Nephron (organoid): ENCODE results near the gene KLHDC8A.

Source experiments
- H3K27ac Mint-ChIP-seq, 3 experiments: 2 replicates each; pipeline ENCODE4 v1.8.0; 2020; ENCODE audit warnings: mixed read lengths in 3 of 3, mild to moderate bottlenecking in 2 of 3, moderate library complexity in 1 of 3
- H3K27me3 Mint-ChIP-seq: 2 replicates; pipeline ENCODE4 v1.8.0; 2021; ENCODE audit warnings: low read depth, mild to moderate bottlenecking, moderate library complexity, mixed read lengths
- H3K36me3 Mint-ChIP-seq: 2 replicates; pipeline ENCODE4 v1.8.0; 2020; ENCODE audit warnings: low read depth, mixed read lengths
- H3K4me1 Mint-ChIP-seq: 2 replicates; pipeline ENCODE4 v1.8.0; 2020; ENCODE audit warnings: mixed read lengths
- H3K4me3 Mint-ChIP-seq, 3 experiments: 2 replicates each; pipeline ENCODE4 v1.8.0; 2020; ENCODE audit warnings: mild to moderate bottlenecking in 3 of 3, mixed read lengths in 3 of 3, moderate library complexity in 2 of 3
- H3K9me3 Mint-ChIP-seq: 2 replicates; pipeline ENCODE4 v1.8.0; 2020; ENCODE audit warnings: mixed read lengths
- CTCF ChIP-seq, 3 experiments: fragments of 200-600 bp; sonication (generic); IDR thresholded peaks; one replicate each; pipeline ENCODE4 v1.5.0; 2021; ENCODE audit warnings: antibody characterized with exemption in 3 of 3; ENCODE audit not compliant: unreplicated experiment in 3 of 3

Gene KLHDC8A

GRCh38 chr1:205353191-205353590 is 3.5 kb downstream of the KLHDC8A start:
- TF ChIP-seq CTCF (IDR thresholded peaks at IDR 0.05; ENCODE audit: unreplicated experiment in 3 of 3): no peak
- Mint-ChIP-seq H3K9me3 (no peaks in the 10 kb centered on the region), H3K27me3 (peaks cover 4% of the 10 kb centered on the region), H3K36me3 (no peaks in the 10 kb centered on the region), H3K27ac (peak overlapping the region in 2 of 3 experiments; percentile 47 to 49), H3K4me3 (peak overlapping the region in 1 of 3 experiments; percentile 66), H3K4me1 (peaks cover 77% of the 10 kb centered on the region)

GRCh38 chr1:205351984-205352713 is 4.6 kb downstream of the KLHDC8A start:
- H3K4me3 Mint-ChIP-seq: peak overlapping the region in 1 of 3 experiments; percentile 26
- H3K27me3 Mint-ChIP-seq: peaks cover 6% of the 10 kb centered on the region
- no peak for TF ChIP-seq CTCF (IDR thresholded peaks at IDR 0.05; ENCODE audit: unreplicated experiment in 3 of 3)
- no peaks in the 10 kb centered on the region for H3K36me3 Mint-ChIP-seq
- peaks cover 68% of the 10 kb centered on the region for H3K4me1 Mint-ChIP-seq
- peak overlapping the region; percentile 35 to 50 (median 47) for H3K27ac Mint-ChIP-seq
- H3K9me3 Mint-ChIP-seq: no peaks in the 10 kb centered on the region

- H3K27ac Mint-ChIP-seq: peak overlapping the region; percentile 20 to 80 (median 48)
- H3K27me3 Mint-ChIP-seq: peaks cover 20% of the 10 kb centered on the region
- H3K4me3 Mint-ChIP-seq: no peak overlapping the region
- TF ChIP-seq CTCF (IDR thresholded peaks at IDR 0.05; ENCODE audit: unreplicated experiment in 3 of 3): no peak
- no peaks in the 10 kb centered on the region for H3K9me3 Mint-ChIP-seq
- no peaks in the 10 kb centered on the region for H3K36me3 Mint-ChIP-seq
- H3K4me1 Mint-ChIP-seq: peaks cover 57% of the 10 kb centered on the region
Observed at GRCh38 chr1:205350691-205351141, 6.0 kb downstream of the KLHDC8A start.

GRCh38 chr1:205350124-205350523 is 6.6 kb downstream of the KLHDC8A start:
- TF ChIP-seq CTCF (IDR thresholded peaks at IDR 0.05; ENCODE audit: unreplicated experiment in 3 of 3): no peak
- no peaks in the 10 kb centered on the region for H3K36me3 Mint-ChIP-seq
- no peaks in the 10 kb centered on the region for H3K9me3 Mint-ChIP-seq
- H3K27ac Mint-ChIP-seq: peak overlapping the region in 2 of 3 experiments; percentile 11 to 48
- peaks cover 52% of the 10 kb centered on the region for H3K4me1 Mint-ChIP-seq
- no peak overlapping the region for H3K4me3 Mint-ChIP-seq
- H3K27me3 Mint-ChIP-seq: peaks cover 26% of the 10 kb centered on the region

- Mint-ChIP-seq H3K4me3 (no peak overlapping the region), H3K27me3 (peaks cover 37% of the 10 kb centered on the region), H3K4me1 (peaks cover 51% of the 10 kb centered on the region), H3K27ac (peak overlapping the region in 2 of 3 experiments; percentile 16 to 38), H3K9me3 (no peaks in the 10 kb centered on the region), H3K36me3 (no peaks in the 10 kb centered on the region)
- no peak for TF ChIP-seq CTCF (IDR thresholded peaks at IDR 0.05; ENCODE audit: unreplicated experiment in 3 of 3)
Observed at GRCh38 chr1:205348554-205349487, 7.9 kb downstream of the KLHDC8A start.
